Activated T-cell treated with anti-CD3 and anti-CD28 coated beads, Interleukin-2, amount 50 U/mL, for 4 hours (primary cell): Measurements from ENCODE around the gene KRTAP2-4. TPM values are rescaled to one million over a fixed set of nuclear protein-coding genes. Genes with fewer than 3 reads are reported as not detected.
"Not testable (repeated sequence)": the region's sequence is repeated elsewhere in the genome, so short reads cannot be mapped to it uniquely, and the experiment has no call there.

Experiments
- ATAC-seq, 2 donors: fragments of 200-7000 bp; cut with Tn5 transposase; one replicate each; pipeline ENCODE4 v1.10.0; 2021
- DNase-seq: peaks from one replicate; pipeline ENCODE4 v3.0.0-alpha.2; 2020
- H3K27me3 Mint-ChIP-seq: one replicate; pipeline ENCODE4 v1.8.0; 2021; ENCODE audit warnings: low read depth, mixed read lengths
- H3K36me3 Mint-ChIP-seq: one replicate; pipeline ENCODE4 v1.8.0; 2022; ENCODE audit warnings: mixed read lengths; ENCODE audit not compliant: insufficient read depth
- H3K4me1 Mint-ChIP-seq: one replicate; pipeline ENCODE4 v1.8.0; 2021; ENCODE audit warnings: low read depth, mixed read lengths
- H3K4me3 Mint-ChIP-seq: one replicate; pipeline ENCODE4 v1.8.0; 2021; ENCODE audit warnings: mild to moderate bottlenecking, moderate library complexity, mixed read lengths
- H3K9me3 Mint-ChIP-seq: one replicate; pipeline ENCODE4 v1.8.0; 2021; ENCODE audit warnings: mixed read lengths
- total RNA-seq, 3 donors: library from RNA; stranded (reverse); gene quantifications; one replicate each; pipeline ENCODE4 v1.2.1, GENCODE V29; 2021

The KRTAP2-4 gene
- total RNA-seq, 3 donors from 2014 or later, result not detected

- H3K27me3 Mint-ChIP-seq, ATAC-seq, DNase-seq, H3K4me1 Mint-ChIP-seq, H3K9me3 Mint-ChIP-seq, H3K36me3 Mint-ChIP-seq, H3K4me3 Mint-ChIP-seq: not testable (repeated sequence)
These were observed 23.2 kb upstream of the KRTAP2-4 start for GRCh38 chr17:41088760-41089352.

DNA sequence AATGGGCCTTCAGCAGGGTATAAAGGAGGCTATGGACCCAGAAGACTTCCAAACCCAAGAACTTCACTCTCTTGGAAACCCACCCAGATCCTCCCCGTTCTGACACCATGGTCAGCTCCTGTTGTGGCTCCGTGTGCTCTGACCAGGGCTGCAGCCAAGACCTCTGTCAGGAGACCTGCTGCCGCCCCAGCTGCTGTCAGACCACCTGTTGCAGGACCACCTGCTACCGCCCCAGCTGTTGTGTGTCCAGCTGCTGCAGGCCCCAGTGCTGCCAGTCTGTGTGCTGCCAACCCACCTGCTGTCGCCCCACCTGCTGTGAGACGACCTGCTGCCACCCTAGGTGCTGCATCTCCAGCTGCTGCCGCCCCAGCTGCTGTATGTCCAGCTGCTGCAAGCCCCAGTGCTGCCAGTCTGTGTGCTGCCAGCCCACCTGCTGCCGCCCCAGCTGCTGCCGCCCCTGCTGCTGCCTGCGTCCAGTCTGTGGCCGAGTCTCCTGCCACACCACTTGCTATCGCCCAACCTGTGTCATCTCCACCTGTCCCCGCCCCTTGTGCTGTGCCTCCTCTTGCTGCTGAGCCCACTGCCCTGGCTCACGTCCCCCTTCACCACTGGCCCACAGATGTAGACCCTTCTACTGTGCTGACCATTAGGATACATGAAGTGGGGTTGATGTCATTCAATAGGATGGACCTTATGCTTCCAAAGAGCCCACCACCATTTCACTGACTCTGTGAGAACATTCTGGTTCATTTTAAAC, 18.6 kb upstream of the KRTAP2-4 start, which contains the start of gene KRTAP4-7:
TSS of gene KRTAP4-7 (plus strand) at position 51 of the 757 bp plus-strand sequence. CDS start at position 108, 57 bp downstream.
- H3K36me3 Mint-ChIP-seq, DNase-seq, H3K27me3 Mint-ChIP-seq, H3K4me1 Mint-ChIP-seq, H3K9me3 Mint-ChIP-seq, ATAC-seq, H3K4me3 Mint-ChIP-seq: not testable (repeated sequence)

DNA sequence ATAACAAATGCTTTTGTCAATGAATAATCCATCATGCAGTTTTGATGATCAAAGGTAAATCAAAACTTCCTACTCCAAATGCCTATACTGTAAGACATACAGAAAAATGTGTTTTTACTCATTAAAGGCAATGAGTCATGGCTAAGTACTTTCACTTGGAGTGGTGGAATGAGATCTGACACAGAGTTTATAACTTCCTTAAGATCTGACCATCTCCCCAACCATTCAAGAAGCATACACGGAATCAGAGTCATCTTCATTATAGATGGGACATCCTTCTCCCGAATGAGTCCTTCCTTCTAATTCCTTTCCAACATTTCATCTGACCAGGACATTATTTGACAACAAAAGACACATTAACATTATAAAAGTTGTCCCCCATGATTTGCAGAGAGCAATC, 17.7 kb upstream of the KRTAP2-4 start:
- not testable (repeated sequence) for DNase-seq, H3K4me1 Mint-ChIP-seq, H3K9me3 Mint-ChIP-seq, ATAC-seq, H3K27me3 Mint-ChIP-seq, H3K4me3 Mint-ChIP-seq, H3K36me3 Mint-ChIP-seq

- no peak overlapping the region for H3K4me3 Mint-ChIP-seq
- H3K4me1 Mint-ChIP-seq, result no peaks in the 10 kb centered on the region
- no peaks in the 10 kb centered on the region for H3K36me3 Mint-ChIP-seq
- peaks cover 5% of the 10 kb centered on the region for H3K27me3 Mint-ChIP-seq
- ATAC-seq (no peak), DNase-seq (no peak)
- no peaks in the 10 kb centered on the region for H3K9me3 Mint-ChIP-seq
These were observed 16.9 kb upstream of the KRTAP2-4 start for GRCh38 chr17:41082626-41083025.

DNA sequence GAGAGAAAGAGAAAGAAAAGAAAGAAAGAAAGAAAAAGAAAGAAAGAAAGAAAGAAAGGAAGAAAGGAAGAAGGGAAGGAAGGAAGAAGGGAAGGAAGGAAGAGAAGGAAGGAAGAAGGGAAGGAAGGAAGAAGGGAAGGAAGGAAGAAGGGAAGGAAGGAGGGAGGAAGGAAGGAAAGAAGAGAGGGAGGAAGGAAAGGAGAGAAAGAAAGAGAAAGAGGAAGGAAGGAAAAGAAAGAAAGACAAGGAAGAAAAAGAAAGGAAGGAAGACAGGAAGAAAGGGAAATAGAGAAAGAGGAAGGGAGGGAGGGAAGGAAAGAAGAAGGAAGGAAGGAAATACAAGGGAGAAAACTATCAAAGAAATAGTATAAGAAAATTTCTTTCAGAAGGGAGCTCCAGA, 11.1 kb upstream of the KRTAP2-4 start:
- ATAC-seq (no peak), DNase-seq (no peak)
- H3K9me3 Mint-ChIP-seq, result no peaks in the 10 kb centered on the region
- no peak overlapping the region for H3K4me3 Mint-ChIP-seq
- H3K4me1 Mint-ChIP-seq, result no peaks in the 10 kb centered on the region
- H3K36me3 Mint-ChIP-seq, result no peaks in the 10 kb centered on the region
- H3K27me3 Mint-ChIP-seq, result peaks cover 15% of the 10 kb centered on the region

- Mint-ChIP-seq H3K9me3 (no peaks in the 10 kb centered on the region), H3K4me3 (no peak overlapping the region), H3K36me3 (no peaks in the 10 kb centered on the region), H3K27me3 (peaks cover 15% of the 10 kb centered on the region), H3K4me1 (no peaks in the 10 kb centered on the region)
- no peak for ATAC-seq
- no peak for DNase-seq
These were observed 8.0 kb upstream of the KRTAP2-4 start for GRCh38 chr17:41073676-41074075.

DNA sequence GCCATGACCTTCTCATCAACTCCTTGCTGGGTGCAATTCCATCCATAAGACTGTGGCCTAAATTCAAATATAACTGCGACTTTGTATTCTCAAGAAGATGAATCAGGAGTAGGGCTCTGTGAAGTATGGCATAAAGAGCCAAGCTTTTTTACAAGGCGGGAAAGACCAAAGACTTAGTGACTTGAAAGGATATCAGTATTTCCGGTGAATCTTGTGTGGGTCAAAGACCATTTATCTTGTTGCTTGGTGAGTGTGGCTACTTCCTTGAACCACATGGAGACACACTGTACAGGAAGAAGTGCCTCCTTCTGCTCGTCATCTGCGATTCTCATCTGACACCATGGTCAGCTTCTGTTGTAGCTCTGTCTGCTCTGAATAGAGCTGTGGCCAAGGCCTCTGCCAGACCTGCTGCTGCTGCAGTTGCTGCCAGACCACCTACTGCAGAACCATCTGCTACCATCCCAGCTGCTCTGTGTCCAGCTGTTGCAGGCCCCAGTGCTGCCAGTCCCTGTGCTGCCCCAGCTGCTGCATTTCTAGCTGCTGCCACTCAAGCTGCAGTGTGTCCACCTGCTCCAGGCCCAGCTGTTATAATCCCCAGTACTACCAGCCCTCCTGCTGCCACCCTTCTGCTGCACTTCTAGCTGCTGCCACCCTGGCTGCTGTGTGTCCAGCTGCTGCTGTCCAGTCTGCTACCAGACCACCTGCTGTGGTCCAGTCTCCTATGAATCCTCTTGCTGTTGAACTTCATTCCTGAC, 6.1 kb upstream of the KRTAP2-4 start:
- Mint-ChIP-seq H3K9me3 (no peaks in the 10 kb centered on the region), H3K27me3 (peaks cover 15% of the 10 kb centered on the region), H3K4me1 (no peaks in the 10 kb centered on the region), H3K4me3 (no peak overlapping the region), H3K36me3 (no peaks in the 10 kb centered on the region)
- ATAC-seq (no peak), DNase-seq (no peak)

DNA sequence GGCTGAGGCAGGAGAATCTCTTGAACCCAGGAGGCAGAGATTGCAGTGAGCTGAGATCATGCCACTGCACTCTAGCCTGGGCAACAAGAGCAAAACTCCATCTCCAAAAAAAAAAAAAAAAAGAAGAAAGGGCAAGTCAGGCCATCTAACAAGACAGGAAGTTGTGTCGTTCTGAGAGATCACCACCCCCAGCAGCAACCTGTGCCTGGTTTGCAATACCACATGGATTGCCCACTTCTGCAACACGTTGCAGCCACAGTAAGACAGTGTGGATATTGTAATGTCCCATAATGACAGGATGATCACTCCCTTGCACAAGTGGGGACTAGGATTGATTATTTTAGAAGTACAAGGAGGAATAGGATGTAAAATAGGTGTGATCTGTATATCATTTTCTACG, 3.4 kb upstream of the KRTAP2-4 start:
- ATAC-seq (no peak), DNase-seq (no peak)
- no peaks in the 10 kb centered on the region for H3K4me1 Mint-ChIP-seq
- no peaks in the 10 kb centered on the region for H3K9me3 Mint-ChIP-seq
- no peaks in the 10 kb centered on the region for H3K36me3 Mint-ChIP-seq
- no peak overlapping the region for H3K4me3 Mint-ChIP-seq
- no peaks in the 10 kb centered on the region for H3K27me3 Mint-ChIP-seq

- no peak for DNase-seq
- Mint-ChIP-seq H3K4me1 (no peaks in the 10 kb centered on the region), H3K36me3 (no peaks in the 10 kb centered on the region), H3K4me3 (no peak overlapping the region), H3K9me3 (no peaks in the 10 kb centered on the region), H3K27me3 (no peaks in the 10 kb centered on the region)
- no peak for ATAC-seq
These were observed 1.6 kb upstream of the KRTAP2-4 start for GRCh38 chr17:41067281-41067680.

DNA sequence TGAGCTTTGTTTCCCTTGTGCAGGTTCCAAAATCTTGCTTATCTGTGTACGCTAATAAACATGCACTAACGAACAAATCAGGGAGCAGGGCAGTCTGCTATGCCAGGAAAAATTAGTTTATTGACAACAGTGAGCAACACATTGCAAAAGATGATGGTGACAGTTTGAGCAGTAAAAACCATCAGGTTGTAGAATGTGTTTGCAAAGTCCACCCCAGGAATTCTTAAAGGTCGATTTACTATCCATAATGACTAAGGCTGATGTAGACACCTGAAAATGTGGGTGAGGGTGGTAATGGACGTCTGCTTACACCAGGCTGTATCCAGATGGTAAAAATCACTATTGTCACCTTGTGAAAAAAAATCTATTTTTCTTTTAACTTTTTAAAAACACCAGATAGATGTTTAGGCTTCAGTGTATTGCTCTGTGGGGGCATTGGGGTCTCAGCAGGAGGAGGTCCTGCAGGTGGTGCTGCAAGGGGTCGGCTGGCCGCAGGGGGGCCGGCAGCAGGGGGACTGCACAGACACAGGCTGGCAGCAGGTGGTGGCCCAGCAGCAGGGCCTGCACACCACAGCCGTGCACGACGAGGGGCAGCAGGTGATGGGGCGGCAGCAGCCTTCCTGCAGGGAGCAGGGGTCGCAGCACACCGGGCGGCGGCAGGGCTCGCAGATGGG, 526 bp downstream of the KRTAP2-4 start:
- DNase-seq, H3K4me3 Mint-ChIP-seq, ATAC-seq, H3K4me1 Mint-ChIP-seq, H3K27me3 Mint-ChIP-seq, H3K9me3 Mint-ChIP-seq, H3K36me3 Mint-ChIP-seq: not testable (repeated sequence)

- DNase-seq (no peak), ATAC-seq (no peak)
- Mint-ChIP-seq H3K4me3 (no peak overlapping the region), H3K9me3 (no peaks in the 10 kb centered on the region), H3K27me3 (peaks cover 10% of the 10 kb centered on the region), H3K36me3 (no peaks in the 10 kb centered on the region), H3K4me1 (no peaks in the 10 kb centered on the region)
These were observed 1.4 kb downstream of the KRTAP2-4 start for GRCh38 chr17:41064301-41064700.

DNA sequence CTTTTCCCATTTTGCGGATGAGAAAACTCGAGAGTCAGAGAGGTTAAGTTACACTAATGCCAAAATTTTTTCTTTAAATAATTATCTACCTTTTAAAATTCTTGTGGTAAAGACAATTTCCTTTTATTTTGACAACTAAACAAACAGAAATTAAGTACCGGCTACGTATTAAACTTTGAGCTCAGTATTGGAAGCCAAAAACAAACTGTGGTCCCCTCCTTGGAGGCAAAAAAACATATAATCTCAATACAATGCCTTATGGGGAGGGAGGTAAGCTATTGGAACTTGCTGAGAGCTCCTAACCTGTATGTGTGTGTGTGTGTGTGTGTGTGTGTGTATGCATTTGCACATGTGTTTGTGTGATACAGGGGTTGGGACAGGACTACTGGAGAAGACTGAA, 2.2 kb downstream of the KRTAP2-4 start:
- H3K4me1 Mint-ChIP-seq, result no peaks in the 10 kb centered on the region
- H3K27me3 Mint-ChIP-seq, result peaks cover 16% of the 10 kb centered on the region
- DNase-seq, result no peak
- ATAC-seq, result no peak
- H3K4me3 Mint-ChIP-seq, result no peak overlapping the region
- no peaks in the 10 kb centered on the region for H3K9me3 Mint-ChIP-seq
- no peaks in the 10 kb centered on the region for H3K36me3 Mint-ChIP-seq

GRCh38 chr17:41061964-41062363, 3.7 kb downstream of the KRTAP2-4 start:
- Mint-ChIP-seq H3K36me3 (no peaks in the 10 kb centered on the region), H3K9me3 (peaks cover 7% of the 10 kb centered on the region), H3K27me3 (peaks cover 20% of the 10 kb centered on the region), H3K4me3 (no peak overlapping the region), H3K4me1 (no peaks in the 10 kb centered on the region)
- DNase-seq, result no peak
- no peak for ATAC-seq

GRCh38 chr17:41060052-41060604, 5.6 kb downstream of the KRTAP2-4 start, which contains the start of gene KRTAP2-3:
Gene KRTAP2-3, minus strand, starts transcription at chr17:41060114. Its CDS starts 64 bp downstream, at chr17:41060050.
- H3K9me3 Mint-ChIP-seq, result peaks cover 7% of the 10 kb centered on the region
- no peaks in the 10 kb centered on the region for H3K36me3 Mint-ChIP-seq
- H3K4me1 Mint-ChIP-seq, result no peaks in the 10 kb centered on the region
- peaks cover 31% of the 10 kb centered on the region for H3K27me3 Mint-ChIP-seq
- ATAC-seq (no peak), DNase-seq (no peak)
- H3K4me3 Mint-ChIP-seq, result no peak within 1 kb of the TSS
